ENCODE results near the gene MYO3A. TPM values are rescaled to one million over a fixed set of nuclear protein-coding genes. Genes with fewer than 3 reads are reported as not detected.
"Not testable (repeated sequence)": the region's sequence is repeated elsewhere in the genome, so short reads cannot be mapped to it uniquely, and the experiment has no call there.

Gene MYO3A
- total RNA-seq, 1 donor from 2014 or later = 0.18 TPM

DNA sequence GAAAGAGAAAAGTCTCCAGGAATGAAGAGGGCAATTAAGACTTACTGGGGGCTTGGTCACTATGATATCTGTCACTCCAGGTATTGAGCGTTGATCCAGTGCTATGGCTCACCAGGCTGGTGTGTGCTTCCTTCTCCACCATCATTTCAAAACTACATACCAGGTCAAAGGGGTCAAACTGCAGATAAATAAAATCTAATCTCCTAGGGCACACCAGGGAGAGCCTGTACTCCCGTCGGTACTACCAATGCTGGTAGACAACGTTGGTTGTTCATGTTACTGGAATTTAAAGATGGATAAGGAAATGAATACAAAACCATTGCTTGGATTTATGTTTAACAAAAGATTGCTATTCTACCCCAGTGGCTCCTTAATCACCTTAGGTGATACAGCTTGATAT is 118.3 kb downstream of the MYO3A start:
- ATAC-seq = no peak
- no peak for DNase-seq (ENCODE audit: low spot score)
- intact Hi-C loops (cut with DNase I) = no loop called here

GRCh38 chr10:26057466-26057865 is 123.4 kb downstream of the MYO3A start:
- intact Hi-C loops (cut with DNase I) = no loop called here

GRCh38 chr10:26064106-26064505 is 130.1 kb downstream of the MYO3A start:
- intact Hi-C loops (cut with DNase I) = no loop called here
- ATAC-seq = no peak

More at GRCh38 chr10:26057466-26057865, 123.4 kb downstream of the MYO3A start:
- DNase-seq (ENCODE audit: low spot score) (no peak), ATAC-seq (no peak)

GRCh38 chr10:26067680-26068079 is 133.7 kb downstream of the MYO3A start:
- intact Hi-C loops (cut with DNase I) = no loop called here
- DNase-seq (ENCODE audit: low spot score) (no peak), ATAC-seq (no peak)

More at GRCh38 chr10:26064106-26064505, 130.1 kb downstream of the MYO3A start:
- DNase-seq (ENCODE audit: low spot score) = no peak

DNA sequence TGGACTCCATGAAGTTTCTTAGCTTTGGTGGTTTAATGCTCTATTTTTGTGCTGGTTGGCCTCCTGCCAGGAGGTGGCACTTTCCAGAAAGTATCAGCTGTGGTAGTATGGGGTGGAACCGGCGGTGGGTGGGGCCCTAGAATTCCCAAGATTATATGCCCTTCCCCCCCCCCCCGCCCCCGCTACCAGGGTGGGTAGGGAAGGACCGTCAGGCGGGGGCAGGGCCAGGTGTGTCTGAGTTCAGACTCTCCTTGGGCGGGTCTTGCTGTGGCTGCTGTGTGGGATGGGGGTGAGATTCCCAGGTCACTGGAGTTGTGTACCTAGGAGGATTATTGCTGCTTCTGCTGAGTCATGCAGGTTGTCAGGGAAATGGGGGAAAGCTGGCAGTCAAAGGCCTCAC is 146.9 kb downstream of the MYO3A start:
- intact Hi-C loops (cut with DNase I); DNase-seq (ENCODE audit: low spot score); ATAC-seq: not testable (repeated sequence)

DNA sequence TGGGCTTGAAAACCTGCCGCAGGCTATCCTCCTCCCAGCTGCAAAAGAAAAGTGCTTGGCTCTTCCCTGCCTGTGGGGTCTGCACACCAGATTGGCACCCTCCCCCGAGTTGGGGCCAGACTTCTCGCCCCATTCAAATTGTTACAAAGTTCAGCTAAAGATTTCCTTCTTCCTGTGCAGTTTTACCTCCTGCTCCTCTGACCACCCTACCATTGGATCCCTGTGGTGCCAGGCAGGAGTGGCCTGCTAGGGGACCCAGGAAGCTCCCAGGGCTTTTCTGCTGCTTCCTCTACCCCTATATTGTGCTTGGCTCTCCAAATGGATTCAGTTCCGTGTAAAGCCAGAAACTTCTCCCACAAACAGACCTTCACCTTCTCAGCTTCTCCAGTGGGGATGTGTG is 147.4 kb downstream of the MYO3A start:
- intact Hi-C loops (cut with DNase I) = no loop called here
- no peak for ATAC-seq
- DNase-seq (ENCODE audit: low spot score) = no peak

DNA sequence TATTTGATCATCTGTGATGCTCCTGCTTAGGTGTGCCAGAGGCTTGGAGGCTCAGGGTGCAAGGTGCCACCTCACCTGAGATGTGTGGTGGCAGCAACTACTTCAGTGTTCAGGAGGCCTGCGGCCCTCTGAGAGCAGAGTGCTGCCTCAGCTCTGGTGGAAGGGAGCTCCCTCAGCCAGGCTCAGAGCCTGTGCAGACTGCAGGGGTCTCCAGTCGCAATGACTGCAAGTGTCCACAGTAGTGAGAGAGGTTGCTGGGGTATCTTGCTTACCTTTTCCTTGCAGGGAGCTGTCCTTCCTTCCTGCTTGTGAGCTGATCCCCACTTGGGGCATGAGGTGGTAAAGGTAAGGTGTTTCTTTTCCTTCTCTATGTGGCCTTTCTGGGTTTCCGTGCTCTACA is 151.5 kb downstream of the MYO3A start:
- DNase-seq (ENCODE audit: low spot score) (no peak), ATAC-seq (no peak)
- intact Hi-C loops (cut with DNase I) = no loop called here

GRCh38 chr10:26087666-26088065 is 153.6 kb downstream of the MYO3A start:
- intact Hi-C loops (cut with DNase I) = no loop called here
- ATAC-seq (no peak), DNase-seq (ENCODE audit: low spot score) (no peak)

DNA sequence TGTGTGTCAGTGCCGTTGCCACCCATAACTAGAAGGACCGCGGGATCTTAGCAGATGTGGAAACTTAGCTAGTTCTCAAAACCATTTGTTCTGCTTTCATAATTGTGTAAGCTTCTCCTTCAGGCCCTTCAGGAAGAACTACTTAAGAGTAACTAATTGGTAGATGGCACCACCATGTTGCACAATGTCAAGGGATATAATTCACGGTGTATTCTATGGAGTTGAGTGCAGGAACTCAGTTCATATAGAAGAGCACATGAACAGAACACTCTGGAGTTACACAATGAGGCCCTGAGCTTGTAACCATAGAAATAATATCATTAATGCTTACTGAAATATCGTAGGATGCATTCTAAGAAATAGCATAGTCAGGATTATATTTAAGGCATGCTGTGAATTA is 156.0 kb downstream of the MYO3A start:
- intact Hi-C loops (cut with DNase I) = no loop called here
- no peak for ATAC-seq
- no peak for DNase-seq (ENCODE audit: low spot score)

DNA sequence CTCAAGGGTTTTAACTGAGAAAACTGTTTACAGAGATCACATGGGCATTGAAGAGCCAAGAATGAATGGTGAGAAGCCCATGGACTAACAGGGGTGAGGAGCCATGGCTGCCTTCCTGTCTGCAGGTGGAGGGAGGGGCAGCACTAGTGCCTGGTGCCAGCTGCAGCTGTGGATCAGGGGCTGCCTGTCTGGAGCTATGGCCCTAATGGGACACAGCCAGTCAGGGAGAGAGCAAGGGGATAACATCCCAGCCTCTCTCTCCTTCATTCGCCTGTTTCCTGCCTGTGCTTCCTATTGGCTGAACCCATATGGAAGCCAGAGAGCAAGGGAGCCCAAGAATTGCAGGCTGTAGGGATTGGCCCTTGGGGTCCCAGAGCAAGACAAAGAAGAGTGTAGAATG is 156.7 kb downstream of the MYO3A start:
- intact Hi-C loops (cut with DNase I) = no loop called here
- ATAC-seq = no peak

DNA sequence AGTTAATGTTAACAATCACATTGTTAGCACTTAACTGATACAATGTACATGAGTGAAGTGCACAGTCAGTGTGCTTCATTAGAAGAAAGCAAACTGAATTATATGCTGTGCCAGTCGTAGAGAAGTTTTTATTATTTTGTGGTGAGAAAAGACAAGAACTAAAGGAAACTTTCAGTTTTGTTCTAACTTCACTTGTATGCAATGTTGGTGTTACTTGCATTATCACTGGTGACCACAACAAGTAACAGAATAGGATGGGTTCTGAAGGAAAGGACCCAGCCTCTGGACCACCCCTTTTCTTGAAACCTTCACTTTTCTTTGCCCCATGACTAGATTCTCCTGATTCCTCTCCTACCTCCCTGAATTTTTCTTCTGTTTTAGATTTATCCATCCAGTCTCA is 159.2 kb downstream of the MYO3A start:
- ATAC-seq = no peak
- DNase-seq (ENCODE audit: low spot score) = no peak
- intact Hi-C loops (cut with DNase I) = no loop called here

More for the DNA sequence above, 156.7 kb downstream of the MYO3A start:
- no peak for DNase-seq (ENCODE audit: low spot score)

DNA sequence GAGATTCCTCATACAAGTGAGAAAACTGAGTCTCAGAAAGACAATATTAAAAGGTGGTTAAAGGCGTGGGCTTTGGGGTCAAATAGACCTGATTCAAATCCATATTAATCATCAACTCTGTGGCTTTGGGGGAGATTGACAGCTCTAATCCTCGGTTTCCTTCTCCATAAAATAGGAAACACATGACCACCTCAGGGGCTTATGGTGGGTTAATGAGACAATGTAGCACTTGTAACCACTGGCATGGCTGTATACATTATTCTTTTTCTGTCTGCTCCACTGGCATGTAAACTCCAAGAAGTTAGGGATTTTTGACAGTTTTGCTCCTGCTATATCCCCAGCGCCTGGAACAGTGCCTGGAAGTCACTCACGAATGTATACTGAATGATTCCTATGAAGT is 161.8 kb downstream of the MYO3A start:
- ATAC-seq = no peak
- DNase-seq (ENCODE audit: low spot score) = no peak
- intact Hi-C loops (cut with DNase I) = no loop called here

GRCh38 chr10:26097549-26097948 is 163.5 kb downstream of the MYO3A start:
- DNase-seq (ENCODE audit: low spot score); ATAC-seq; intact Hi-C loops (cut with DNase I): not testable (repeated sequence)

DNA sequence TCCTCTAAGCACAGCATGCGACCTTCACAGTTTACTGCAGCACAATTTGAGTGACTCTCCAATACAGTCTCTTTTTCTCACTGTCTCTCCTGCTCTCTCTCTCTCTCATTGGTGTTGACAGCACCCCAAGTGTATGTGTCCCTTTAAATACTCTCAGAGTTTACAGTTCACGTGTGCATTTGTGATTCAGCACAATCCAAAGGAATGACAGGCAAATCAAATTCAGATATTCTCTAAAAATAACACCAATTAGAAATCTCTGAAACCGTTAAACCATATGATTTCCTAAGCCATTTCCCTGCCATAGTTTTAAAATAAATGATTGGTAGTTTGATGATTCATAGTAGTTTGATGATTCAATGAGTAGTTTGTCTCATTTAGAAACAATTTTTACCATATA is 178.5 kb downstream of the MYO3A start:
- DNase-seq (ENCODE audit: low spot score) (no peak), ATAC-seq (no peak)
- intact Hi-C loops (cut with DNase I) = no loop called here

DNA sequence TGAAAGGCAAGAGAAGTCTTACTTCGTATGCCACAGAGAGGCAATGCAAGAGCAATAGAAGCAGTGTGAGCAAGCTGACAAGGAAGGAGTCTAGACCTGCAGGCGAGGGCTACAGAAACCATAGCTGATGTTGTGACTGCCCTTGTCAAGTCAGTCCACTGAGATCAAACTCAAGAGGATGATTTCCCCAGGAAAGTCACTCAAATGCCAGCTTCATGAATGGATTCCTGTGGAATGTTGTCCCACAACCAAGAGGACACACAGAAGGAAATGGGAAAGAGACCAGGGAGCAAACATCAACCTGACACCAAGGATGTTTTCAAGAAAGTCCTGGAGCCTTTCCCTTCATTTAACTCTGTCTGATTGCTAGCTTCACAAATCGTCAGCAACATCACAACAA is 204.6 kb downstream of the MYO3A start:
- no peak for ATAC-seq
- intact Hi-C loops (cut with DNase I) = no loop called here
- no peak for DNase-seq (ENCODE audit: low spot score)

GRCh38 chr10:26156019-26156418 is 222.0 kb downstream of the MYO3A start:
- intact Hi-C loops (cut with DNase I) = no loop called here
- ATAC-seq = no peak

GRCh38 chr10:26157734-26158133 is 223.7 kb downstream of the MYO3A start:
- intact Hi-C loops (cut with DNase I) = no loop called here
- ATAC-seq (no peak), DNase-seq (ENCODE audit: low spot score) (no peak)

More at GRCh38 chr10:26156019-26156418, 222.0 kb downstream of the MYO3A start:
- DNase-seq (ENCODE audit: low spot score) = no peak

- ATAC-seq = no peak
- intact Hi-C loops (cut with DNase I) = no loop called here
- DNase-seq (ENCODE audit: low spot score) = no peak
These were observed 235.4 kb downstream of the MYO3A start for GRCh38 chr10:26169466-26169865.

DNA sequence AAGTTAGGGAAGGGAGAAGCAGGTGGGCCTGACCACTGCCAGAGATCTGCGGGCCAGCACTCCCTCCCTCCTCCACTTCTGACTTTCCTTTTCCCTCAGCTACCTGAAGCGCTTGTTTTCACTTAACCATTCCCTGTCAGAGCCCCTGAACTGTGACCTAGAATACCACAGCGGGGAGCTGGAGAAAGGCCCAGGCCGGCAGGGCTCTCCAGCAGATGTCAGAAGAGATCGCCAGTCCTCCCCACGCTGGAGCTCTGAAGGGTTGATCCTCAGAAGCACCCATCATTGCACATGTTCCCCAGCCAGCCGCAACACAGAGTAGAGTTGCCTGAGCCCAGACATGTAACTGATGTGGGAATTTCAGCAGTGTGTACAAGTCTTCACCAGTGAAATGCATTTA is 238.1 kb downstream of the MYO3A start:
- no peak for DNase-seq (ENCODE audit: low spot score)
- intact Hi-C loops (cut with DNase I) = no loop called here
- ATAC-seq = no peak

DNA sequence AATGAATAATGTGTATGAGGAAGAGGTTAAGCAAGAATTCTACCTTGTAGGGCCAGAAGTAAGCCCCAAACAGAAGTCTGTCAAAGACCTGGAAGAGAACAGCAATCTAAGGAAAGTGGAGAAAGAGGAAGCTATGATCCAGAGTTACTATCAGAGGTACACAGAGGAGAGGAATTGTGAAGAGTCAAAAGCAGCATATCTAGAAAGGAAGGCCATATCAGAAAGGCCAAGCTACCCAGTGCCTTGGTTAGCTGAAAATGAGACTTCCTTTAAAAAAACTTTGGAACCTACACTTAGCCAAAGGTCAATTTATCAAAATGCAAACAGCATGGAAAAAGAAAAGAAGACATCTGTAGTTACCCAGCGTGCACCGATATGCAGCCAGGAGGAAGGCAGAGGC is 239.8 kb downstream of the MYO3A start:
- DNase-seq (ENCODE audit: low spot score) (no peak), ATAC-seq (no peak)
- intact Hi-C loops (cut with DNase I) = no loop called here

DNA sequence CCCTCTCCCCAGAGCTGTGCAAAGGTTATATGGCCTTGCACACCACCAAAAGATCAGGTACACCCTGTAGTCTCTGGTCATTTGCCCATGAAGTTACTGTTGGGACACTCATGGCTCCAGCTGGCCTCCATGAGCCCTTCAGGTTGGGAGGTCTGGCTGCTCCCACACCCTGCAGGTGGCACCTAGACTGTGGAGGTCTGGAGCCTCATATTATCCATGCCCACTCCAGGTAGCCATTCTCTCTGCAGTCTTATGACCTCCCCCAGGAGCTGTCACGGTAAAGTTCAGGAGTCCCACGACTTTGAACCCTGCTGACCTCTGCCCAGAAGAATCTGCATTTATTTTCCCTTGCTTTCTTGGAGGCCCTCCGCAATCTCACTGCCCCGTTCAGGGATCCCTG is 243.3 kb downstream of the MYO3A start:
- no peak for ATAC-seq
- intact Hi-C loops (cut with DNase I) = no loop called here
- DNase-seq (ENCODE audit: low spot score) = no peak

GRCh38 chr10:26194275-26194674 is 260.2 kb downstream of the MYO3A start:
- intact Hi-C loops (cut with DNase I) = no loop called here
- DNase-seq (ENCODE audit: low spot score) (no peak), ATAC-seq (no peak)
